ENCODE results near the gene SLCO6A1.
"Not testable (repeated sequence)": the region's sequence is repeated elsewhere in the genome, so short reads cannot be mapped to it uniquely, and the experiment has no call there.

Gene SLCO6A1

DNA sequence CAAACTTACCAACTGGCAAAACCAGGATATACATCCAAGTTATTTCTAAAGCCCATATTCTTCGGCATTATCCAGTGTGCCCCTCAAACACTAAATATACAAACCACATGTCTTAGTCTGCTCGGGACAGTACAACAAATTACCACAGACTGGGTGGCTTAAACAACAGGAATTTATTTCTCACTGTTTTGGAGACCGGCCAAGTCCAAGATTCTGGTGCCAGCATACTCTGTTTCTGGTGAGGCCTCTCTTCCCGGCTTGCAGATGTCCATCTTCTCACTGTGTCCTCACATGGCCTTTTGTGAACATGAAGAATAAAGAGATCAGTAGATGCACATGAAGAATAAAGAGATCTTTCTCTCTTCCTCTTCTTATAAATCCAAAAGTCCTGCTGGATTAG lies 12.9 kb upstream of the SLCO6A1 start:
- no peaks in the 10 kb centered on the region for H3K36me3 ChIP-seq (ENCODE audit: control insufficient read depth in 1 of 2, insufficient read depth in 2 of 2, low read depth in 1 of 2, low read length in 2 of 2)
- H3K4me3 ChIP-seq (ENCODE audit: insufficient read depth in 1 of 2, low read depth in 1 of 2, low read length in 2 of 2) = no peak overlapping the region
- 66% methylated on average over 4 of the region's 4 CpGs for WGBS
- no peak overlapping the region for H4K91ac ChIP-seq (ENCODE audit: low read length)
- no peak overlapping the region for H2BK12ac ChIP-seq (ENCODE audit: low read length in 2 of 2)
- H3K23ac ChIP-seq (ENCODE audit: low read length in 2 of 2) = no peak overlapping the region
- no peak overlapping the region for H3K14ac ChIP-seq (ENCODE audit: low read length in 2 of 2)
- no peaks in the 10 kb centered on the region for H3K79me1 ChIP-seq (replicated peaks; ENCODE audit: low read length, poor library complexity, severe bottlenecking)
- DNase-seq = peak; percentile 26
- H2BK5ac ChIP-seq (ENCODE audit: low read depth, low read length, poor library complexity, severe bottlenecking) = no peak overlapping the region
- no peak overlapping the region for H2AFZ ChIP-seq (ENCODE audit: low read depth, low read length)
- no peak overlapping the region for H3K4me2 ChIP-seq (ENCODE audit: low read length, poor library complexity, severe bottlenecking)
- H3K27ac ChIP-seq (ENCODE audit: low read length, poor library complexity, severe bottlenecking) = no peak overlapping the region
- no peak overlapping the region for H3K4ac ChIP-seq (ENCODE audit: low read depth in 1 of 2, low read length in 2 of 2)
- H2BK120ac ChIP-seq (ENCODE audit: low read depth, low read length) = no peak overlapping the region
- H3K18ac ChIP-seq (ENCODE audit: low read depth in 1 of 2, low read length in 2 of 2) = no peak overlapping the region
- no peak overlapping the region for H2AK5ac ChIP-seq (ENCODE audit: low read length, severe bottlenecking)
- no peak overlapping the region for H2BK15ac ChIP-seq (ENCODE audit: low read depth, poor library complexity, severe bottlenecking)
- H3K27me3 ChIP-seq (ENCODE audit: control insufficient read depth in 1 of 2, insufficient read depth in 1 of 2, low read length in 2 of 2) = no peaks in the 10 kb centered on the region
- H3K4me1 ChIP-seq (ENCODE audit: control insufficient read depth, insufficient read depth, low read depth, low read length) = peaks cover 1% of the 10 kb centered on the region
- H4K8ac ChIP-seq (ENCODE audit: low read length) = no peak overlapping the region
- peak overlapping the region; percentile 1 for H3K9ac ChIP-seq (ENCODE audit: low read length)
- no peaks in the 10 kb centered on the region for H3K9me3 ChIP-seq (ENCODE audit: control insufficient read depth, low read length)

DNA sequence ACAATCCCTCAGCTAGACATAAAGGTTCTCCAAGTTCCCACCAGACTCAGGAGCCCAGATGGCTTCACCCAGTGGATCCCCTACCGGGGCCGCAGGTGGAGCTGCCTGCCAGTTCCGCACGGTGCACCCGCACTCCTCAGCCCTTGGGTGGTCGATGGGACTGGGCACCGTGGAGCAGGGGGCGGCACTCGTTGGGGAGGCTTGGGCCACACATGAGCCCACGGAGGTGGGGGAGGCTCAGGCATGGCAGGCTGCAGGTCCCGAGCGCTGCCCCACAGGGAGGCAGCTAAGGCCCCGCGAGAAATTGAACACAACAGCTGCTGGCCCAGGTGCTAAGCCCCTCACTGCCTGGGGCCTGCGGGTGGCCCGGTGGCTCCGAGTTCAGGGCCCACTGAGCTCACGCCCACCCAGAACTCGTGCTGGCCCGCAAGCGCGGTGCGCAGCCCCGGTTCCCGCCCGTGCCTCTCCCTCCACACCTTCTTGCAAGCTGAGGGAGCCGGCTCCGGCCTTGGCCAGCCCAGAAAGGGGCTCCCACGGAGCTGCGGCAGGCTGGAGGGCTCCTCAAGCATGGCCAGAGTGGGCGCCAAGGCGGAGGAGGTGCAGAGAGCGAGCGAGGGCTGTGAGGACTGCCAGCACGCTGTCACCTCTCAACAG lies 7.4 kb downstream of the SLCO6A1 start:
- not testable (repeated sequence) for H3K14ac ChIP-seq (ENCODE audit: low read length in 2 of 2); H3K23ac ChIP-seq (ENCODE audit: low read length in 2 of 2); H3K9me3 ChIP-seq (ENCODE audit: control insufficient read depth, low read length); H3K9ac ChIP-seq (ENCODE audit: low read length); H4K91ac ChIP-seq (ENCODE audit: low read length); H3K79me1 ChIP-seq (replicated peaks; ENCODE audit: low read length, poor library complexity, severe bottlenecking); H2BK15ac ChIP-seq (ENCODE audit: low read depth, poor library complexity, severe bottlenecking); H3K4ac ChIP-seq (ENCODE audit: low read depth in 1 of 2, low read length in 2 of 2); DNase-seq; H3K27me3 ChIP-seq (ENCODE audit: control insufficient read depth in 1 of 2, insufficient read depth in 1 of 2, low read length in 2 of 2); H2AK5ac ChIP-seq (ENCODE audit: low read length, severe bottlenecking); H2BK120ac ChIP-seq (ENCODE audit: low read depth, low read length); H3K18ac ChIP-seq (ENCODE audit: low read depth in 1 of 2, low read length in 2 of 2); H3K27ac ChIP-seq (ENCODE audit: low read length, poor library complexity, severe bottlenecking); H2BK5ac ChIP-seq (ENCODE audit: low read depth, low read length, poor library complexity, severe bottlenecking); H3K4me1 ChIP-seq (ENCODE audit: control insufficient read depth, insufficient read depth, low read depth, low read length); H3K4me2 ChIP-seq (ENCODE audit: low read length, poor library complexity, severe bottlenecking); H2BK12ac ChIP-seq (ENCODE audit: low read length in 2 of 2); H3K4me3 ChIP-seq (ENCODE audit: insufficient read depth in 1 of 2, low read depth in 1 of 2, low read length in 2 of 2); H2AFZ ChIP-seq (ENCODE audit: low read depth, low read length); H4K8ac ChIP-seq (ENCODE audit: low read length); H3K36me3 ChIP-seq (ENCODE audit: control insufficient read depth in 1 of 2, insufficient read depth in 2 of 2, low read depth in 1 of 2, low read length in 2 of 2)
- WGBS = 96% methylated on average over 35 of the region's 35 CpGs

DNA sequence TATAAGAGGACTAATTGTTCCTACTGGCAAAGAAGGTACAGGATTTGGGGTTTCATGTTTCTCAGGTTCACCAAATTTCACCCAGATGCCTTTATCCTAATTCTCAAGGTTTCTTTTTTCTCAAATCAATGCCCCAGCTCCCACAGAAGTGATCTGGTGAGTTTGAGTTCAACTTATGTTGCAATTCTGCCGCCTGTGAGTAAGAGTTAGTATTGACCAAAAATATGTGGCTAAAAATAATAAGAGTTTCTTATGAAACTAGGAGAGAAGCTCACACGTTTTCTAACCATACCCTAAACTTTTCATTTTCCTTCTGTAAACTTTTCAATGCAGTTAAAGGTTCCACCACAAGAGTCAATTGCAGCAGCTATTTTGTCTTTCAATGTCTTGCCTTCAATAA lies 15.1 kb downstream of the SLCO6A1 start:
- Histone ChIP-seq H3K79me1 (replicated peaks; ENCODE audit: low read length, poor library complexity, severe bottlenecking) (no peaks in the 10 kb centered on the region), H3K27ac (ENCODE audit: low read length, poor library complexity, severe bottlenecking) (no peak overlapping the region), H3K23ac (ENCODE audit: low read length in 2 of 2) (no peak overlapping the region), H4K91ac (ENCODE audit: low read length) (no peak overlapping the region), H3K4me2 (ENCODE audit: low read length, poor library complexity, severe bottlenecking) (no peak overlapping the region), H3K4ac (ENCODE audit: low read depth in 1 of 2, low read length in 2 of 2) (no peak overlapping the region), H3K14ac (ENCODE audit: low read length in 2 of 2) (no peak overlapping the region), H4K8ac (ENCODE audit: low read length) (no peak overlapping the region), H3K36me3 (ENCODE audit: control insufficient read depth in 1 of 2, insufficient read depth in 2 of 2, low read depth in 1 of 2, low read length in 2 of 2) (no peaks in the 10 kb centered on the region), H2AFZ (ENCODE audit: low read depth, low read length) (no peak overlapping the region), H3K27me3 (ENCODE audit: control insufficient read depth in 1 of 2, insufficient read depth in 1 of 2, low read length in 2 of 2) (no peaks in the 10 kb centered on the region), H3K18ac (ENCODE audit: low read depth in 1 of 2, low read length in 2 of 2) (no peak overlapping the region), H2AK5ac (ENCODE audit: low read length, severe bottlenecking) (no peak overlapping the region), H2BK120ac (ENCODE audit: low read depth, low read length) (no peak overlapping the region), H3K4me1 (ENCODE audit: control insufficient read depth, insufficient read depth, low read depth, low read length) (no peaks in the 10 kb centered on the region), H2BK5ac (ENCODE audit: low read depth, low read length, poor library complexity, severe bottlenecking) (no peak overlapping the region), H2BK12ac (ENCODE audit: low read length in 2 of 2) (no peak overlapping the region), H3K9ac (ENCODE audit: low read length) (peak overlapping the region; percentile 57), H3K4me3 (ENCODE audit: insufficient read depth in 1 of 2, low read depth in 1 of 2, low read length in 2 of 2) (peak overlapping the region in 1 of 2 experiments; percentile 17), H2BK15ac (ENCODE audit: low read depth, poor library complexity, severe bottlenecking) (no peak overlapping the region), H3K9me3 (ENCODE audit: control insufficient read depth, low read length) (no peaks in the 10 kb centered on the region)
- peak; percentile 2 for DNase-seq
- WGBS = 78% methylated on average over 2 of the region's 2 CpGs

DNA sequence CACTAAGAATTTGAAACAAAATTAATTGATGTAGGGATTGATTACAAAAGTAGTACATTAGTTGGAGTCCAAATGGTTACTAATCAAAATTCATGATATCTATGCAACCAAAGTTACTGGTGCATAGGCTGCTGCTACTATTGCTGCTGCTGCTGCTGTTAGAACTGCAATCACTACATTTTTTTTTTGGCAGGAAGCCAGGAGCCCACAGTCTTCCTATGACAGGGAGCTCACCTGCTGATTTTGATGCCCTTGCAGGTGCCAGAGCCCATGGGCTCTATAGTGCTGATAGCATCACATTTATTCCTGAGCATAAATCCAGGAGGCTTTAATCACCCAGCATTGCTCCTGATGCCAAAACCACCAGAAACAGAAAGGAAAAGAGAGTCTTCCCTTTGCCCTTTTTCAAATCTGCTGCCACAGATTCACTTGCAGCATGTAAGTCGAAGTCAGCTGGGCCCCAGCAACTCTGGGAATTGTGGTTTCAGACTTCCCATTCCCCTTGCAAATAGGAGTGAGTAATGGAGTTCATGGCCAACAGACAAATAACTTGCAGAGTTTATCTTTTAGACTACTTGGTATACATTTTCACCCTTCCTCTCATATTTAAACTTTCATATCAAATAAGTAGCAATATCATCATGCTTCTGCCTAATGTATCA lies 17.6 kb downstream of the SLCO6A1 start:
- Histone ChIP-seq H2BK15ac (ENCODE audit: low read depth, poor library complexity, severe bottlenecking) (no peak overlapping the region), H3K23ac (ENCODE audit: low read length in 2 of 2) (no peak overlapping the region), H3K18ac (ENCODE audit: low read depth in 1 of 2, low read length in 2 of 2) (no peak overlapping the region), H3K27me3 (ENCODE audit: control insufficient read depth in 1 of 2, insufficient read depth in 1 of 2, low read length in 2 of 2) (no peaks in the 10 kb centered on the region), H3K4me1 (ENCODE audit: control insufficient read depth, insufficient read depth, low read depth, low read length) (no peaks in the 10 kb centered on the region), H3K27ac (ENCODE audit: low read length, poor library complexity, severe bottlenecking) (no peak overlapping the region), H4K8ac (ENCODE audit: low read length) (no peak overlapping the region), H3K4ac (ENCODE audit: low read depth in 1 of 2, low read length in 2 of 2) (no peak overlapping the region), H2BK5ac (ENCODE audit: low read depth, low read length, poor library complexity, severe bottlenecking) (no peak overlapping the region), H2AFZ (ENCODE audit: low read depth, low read length) (no peak overlapping the region), H3K14ac (ENCODE audit: low read length in 2 of 2) (no peak overlapping the region), H2BK12ac (ENCODE audit: low read length in 2 of 2) (no peak overlapping the region), H3K4me2 (ENCODE audit: low read length, poor library complexity, severe bottlenecking) (no peak overlapping the region), H2BK120ac (ENCODE audit: low read depth, low read length) (no peak overlapping the region), H3K79me1 (replicated peaks; ENCODE audit: low read length, poor library complexity, severe bottlenecking) (no peaks in the 10 kb centered on the region), H3K36me3 (ENCODE audit: control insufficient read depth in 1 of 2, insufficient read depth in 2 of 2, low read depth in 1 of 2, low read length in 2 of 2) (no peaks in the 10 kb centered on the region), H3K4me3 (ENCODE audit: insufficient read depth in 1 of 2, low read depth in 1 of 2, low read length in 2 of 2) (peak overlapping the region in 1 of 2 experiments; percentile 47), H3K9ac (ENCODE audit: low read length) (no peak overlapping the region), H3K9me3 (ENCODE audit: control insufficient read depth, low read length) (no peaks in the 10 kb centered on the region), H2AK5ac (ENCODE audit: low read length, severe bottlenecking) (no peak overlapping the region), H4K91ac (ENCODE audit: low read length) (no peak overlapping the region)
- 63% methylated on average over 1 of the region's 1 CpG for WGBS
- peak; percentile 41 for DNase-seq
